ENCODE measurements around the gene SOX18. TPM values are rescaled to one million over a fixed set of nuclear protein-coding genes. Genes with fewer than 3 reads are reported as not detected.

The SOX18 gene
- total RNA-seq, 4 donors from 2014 or later, result 4.4 to 13.3 (median 7.1) TPM

GRCh38 chr20:64051033-64051452 lies 1.6 kb upstream of the SOX18 start:
- Histone ChIP-seq H3K4me1 (peaks cover 0 to 25% (median 5%) of the 10 kb centered on the region in 3 donors), H3K27me3 (peaks cover 98% of the 10 kb centered on the region)

DNA sequence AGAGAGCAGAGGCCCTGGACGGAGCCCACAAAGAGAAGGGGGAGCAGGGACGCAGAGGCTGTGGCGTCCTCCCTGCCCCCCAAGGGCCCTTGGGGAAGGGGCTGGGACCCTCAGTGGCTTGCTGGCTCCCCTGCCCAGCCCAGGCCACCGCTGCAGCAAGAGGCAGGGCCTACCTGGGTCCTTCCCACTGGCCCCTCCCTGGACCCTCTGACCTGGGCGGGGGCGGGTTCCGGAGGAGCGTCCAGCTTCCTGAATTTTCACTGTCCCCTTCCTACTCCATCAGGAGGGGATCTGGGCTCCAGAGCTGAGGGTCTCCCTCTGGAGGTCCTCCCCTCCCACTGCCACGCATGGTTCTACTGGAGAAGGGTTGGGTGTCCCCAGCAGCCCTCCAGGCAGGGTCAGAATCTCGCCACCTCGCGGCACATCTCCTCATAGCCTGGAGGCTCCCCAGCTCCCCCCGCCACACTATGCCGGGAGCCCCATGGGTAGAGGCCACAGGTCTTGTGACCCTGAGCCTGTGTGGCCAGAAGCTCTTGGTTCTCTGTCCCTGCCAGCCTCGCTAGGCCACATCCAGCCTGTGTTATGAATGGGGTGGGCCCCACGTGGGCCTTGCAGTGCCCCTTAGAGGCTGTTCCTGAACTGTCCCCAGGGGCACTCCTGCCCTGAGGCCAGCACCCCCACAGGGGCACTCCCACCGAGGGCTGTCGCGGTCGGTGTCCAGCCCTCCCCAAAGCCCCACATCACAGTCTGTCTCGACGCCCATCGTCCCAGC lies 1.0 kb upstream of the SOX18 start:
- Histone ChIP-seq H3K36me3 (no peaks in the 10 kb centered on the region), H3K27ac (peak overlapping the region in 3 of 4 donors; percentile 68 to 76 (median 75)), H3K4me1 (peaks cover 0 to 25% (median 5%) of the 10 kb centered on the region in 3 donors), H3K4me3 (peak overlapping the region in 1 of 2 donors; percentile 48), H3K27me3 (peaks cover 98% of the 10 kb centered on the region), H3K9me3 (no peaks in the 10 kb centered on the region)
- WGBS, 2 donors (ENCODE audit: low coverage in 1 of 2), result 100% methylated on average over 1 of the region's 23 CpGs; no CpG with 5 or more reads in 1 of the 2 donors
- ATAC-seq, result no peak
- TF ChIP-seq EP300 (IDR thresholded peaks at IDR 0.05) (no peak), POLR2AphosphoS5 (IDR thresholded peaks at IDR 0.05) (no peak), POLR2A (IDR thresholded peaks at IDR 0.05) (no peak)
- TF ChIP-seq, protein P1, sequence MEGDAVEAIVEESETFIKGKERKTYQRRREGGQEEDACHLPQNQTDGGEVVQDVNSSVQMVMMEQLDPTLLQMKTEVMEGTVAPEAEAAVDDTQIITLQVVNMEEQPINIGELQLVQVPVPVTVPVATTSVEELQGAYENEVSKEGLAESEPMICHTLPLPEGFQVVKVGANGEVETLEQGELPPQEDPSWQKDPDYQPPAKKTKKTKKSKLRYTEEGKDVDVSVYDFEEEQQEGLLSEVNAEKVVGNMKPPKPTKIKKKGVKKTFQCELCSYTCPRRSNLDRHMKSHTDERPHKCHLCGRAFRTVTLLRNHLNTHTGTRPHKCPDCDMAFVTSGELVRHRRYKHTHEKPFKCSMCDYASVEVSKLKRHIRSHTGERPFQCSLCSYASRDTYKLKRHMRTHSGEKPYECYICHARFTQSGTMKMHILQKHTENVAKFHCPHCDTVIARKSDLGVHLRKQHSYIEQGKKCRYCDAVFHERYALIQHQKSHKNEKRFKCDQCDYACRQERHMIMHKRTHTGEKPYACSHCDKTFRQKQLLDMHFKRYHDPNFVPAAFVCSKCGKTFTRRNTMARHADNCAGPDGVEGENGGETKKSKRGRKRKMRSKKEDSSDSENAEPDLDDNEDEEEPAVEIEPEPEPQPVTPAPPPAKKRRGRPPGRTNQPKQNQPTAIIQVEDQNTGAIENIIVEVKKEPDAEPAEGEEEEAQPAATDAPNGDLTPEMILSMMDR (IDR thresholded peaks at IDR 0.05), result no peak

More at GRCh38 chr20:64051033-64051452, 1.6 kb upstream of the SOX18 start:
- ATAC-seq, result no peak
- H3K9me3 ChIP-seq, result no peaks in the 10 kb centered on the region
- no CpG with 5 or more reads among the region's 11 CpGs for WGBS, 2 donors (ENCODE audit: low coverage in 1 of 2)
- peak overlapping the region in 1 of 2 donors; percentile 48 for H3K4me3 ChIP-seq
- TF ChIP-seq EP300 (IDR thresholded peaks at IDR 0.05) (no peak), POLR2A (IDR thresholded peaks at IDR 0.05) (no peak), POLR2AphosphoS5 (IDR thresholded peaks at IDR 0.05) (no peak)
- TF ChIP-seq, protein P1 (IDR thresholded peaks at IDR 0.05), result no peak
- no peaks in the 10 kb centered on the region for H3K36me3 ChIP-seq
- peak overlapping the region in 3 of 4 donors; percentile 68 to 76 (median 75) for H3K27ac ChIP-seq

GRCh38 chr20:64049878-64050260 lies 430 bp upstream of the SOX18 start:
- Histone ChIP-seq H3K27me3 (peaks cover 98% of the 10 kb centered on the region), H3K27ac (peak overlapping the region in 3 of 4 donors; percentile 68 to 76 (median 75)), H3K36me3 (no peaks in the 10 kb centered on the region), H3K4me1 (peaks cover 0 to 25% (median 5%) of the 10 kb centered on the region in 3 donors), H3K9me3 (no peaks in the 10 kb centered on the region), H3K4me3 (peak overlapping the region in 1 of 2 donors; percentile 48)
- WGBS, 2 donors (ENCODE audit: low coverage in 1 of 2), result no CpG with 5 or more reads among the region's 16 CpGs
- no peak for TF ChIP-seq POLR2AphosphoS5 (IDR thresholded peaks at IDR 0.05)
- TF ChIP-seq EP300 (IDR thresholded peaks at IDR 0.05), result no peak
- TF ChIP-seq POLR2A (IDR thresholded peaks at IDR 0.05), result no peak
- TF ChIP-seq, protein P1 (IDR thresholded peaks at IDR 0.05), result no peak
- ATAC-seq, result no peak

DNA sequence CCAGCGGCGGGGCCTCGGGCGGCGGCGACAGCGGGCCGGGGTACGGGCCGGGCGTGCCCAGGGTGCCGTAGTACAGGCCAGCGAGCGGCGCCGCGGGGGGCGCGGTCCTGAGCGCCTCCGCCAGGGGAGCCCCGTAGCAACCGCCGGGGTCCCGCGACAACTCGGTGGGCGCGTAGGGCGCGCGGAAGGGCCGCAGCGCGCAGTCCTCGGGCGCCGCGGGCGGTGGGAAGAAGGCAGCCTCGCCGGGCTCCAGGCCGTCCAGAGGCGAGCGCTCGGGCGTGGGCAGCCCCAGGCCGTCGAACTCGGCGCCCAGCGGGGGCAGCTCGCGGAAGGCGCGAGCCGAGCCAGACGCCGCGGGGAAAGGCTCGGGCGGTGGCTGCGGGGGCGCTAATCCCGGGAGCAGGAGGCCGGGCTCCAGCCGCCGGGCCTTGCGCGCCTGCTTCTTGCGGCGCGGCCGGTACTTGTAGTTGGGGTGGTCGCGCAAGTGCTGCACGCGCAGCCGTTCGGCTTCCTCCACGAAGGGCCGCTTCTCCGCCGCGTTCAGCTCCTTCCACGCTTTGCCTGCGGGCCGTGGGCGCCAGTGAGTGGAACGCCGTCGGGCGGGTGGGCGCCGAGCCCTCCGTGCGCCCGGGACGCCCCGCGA lies 916 bp downstream of the SOX18 start:
- H3K4me1 ChIP-seq, result peaks cover 0 to 25% (median 5%) of the 10 kb centered on the region in 3 donors
- H3K4me3 ChIP-seq, result peak overlapping the region; percentile 1 to 48
- ATAC-seq, result no peak
- 0% methylated on average over 3 of the region's 101 CpGs; no CpG with 5 or more reads in 1 of the 2 donors for WGBS, 2 donors (ENCODE audit: low coverage in 1 of 2)
- TF ChIP-seq, protein P1 (IDR thresholded peaks at IDR 0.05), result no peak
- TF ChIP-seq EP300 (IDR thresholded peaks at IDR 0.05), result no peak
- TF ChIP-seq POLR2AphosphoS5 (IDR thresholded peaks at IDR 0.05), result no peak
- no peak for TF ChIP-seq POLR2A (IDR thresholded peaks at IDR 0.05)
- H3K27ac ChIP-seq, result peak overlapping the region in 3 of 4 donors; percentile 37 to 54 (median 43)
- peaks cover 100% of the 10 kb centered on the region for H3K27me3 ChIP-seq
- no peaks in the 10 kb centered on the region for H3K36me3 ChIP-seq
- H3K9me3 ChIP-seq, result no peaks in the 10 kb centered on the region

Measured in gastroesophageal sphincter (tissue), 4 donors.